GM18526 (cell line): ENCODE measurements around the gene VPS37C.

Experiments used
- POLR2A ChIP-seq: IDR thresholded peaks from 3 replicates; pipeline ENCODE4 v1.6.1; 2011; ENCODE audit not compliant: insufficient read length; ENCODE audit errors: extremely low read depth

Gene VPS37C

GRCh38 chr11:61128947-61129638 lies 32.1 kb downstream of the VPS37C start:
- TF ChIP-seq POLR2A: no peak

- no peak for TF ChIP-seq POLR2A
Measured at GRCh38 chr11:61127991-61128390, 33.2 kb downstream of the VPS37C start.

- no peak for TF ChIP-seq POLR2A
Measured at GRCh38 chr11:61126256-61126655, 35.0 kb downstream of the VPS37C start.

GRCh38 chr11:61125310-61125684 lies 35.9 kb downstream of the VPS37C start:
- TF ChIP-seq POLR2A: no peak

GRCh38 chr11:61124574-61125309 lies 36.5 kb downstream of the VPS37C start:
- TF ChIP-seq POLR2A: no peak

- TF ChIP-seq POLR2A: no peak
Measured at GRCh38 chr11:61123775-61124571, 37.3 kb downstream of the VPS37C start.

GRCh38 chr11:61122761-61123160 lies 38.5 kb downstream of the VPS37C start:
- no peak for TF ChIP-seq POLR2A

GRCh38 chr11:61121917-61122316 lies 39.3 kb downstream of the VPS37C start:
- TF ChIP-seq POLR2A: no peak

- TF ChIP-seq POLR2A: no peak
Measured at GRCh38 chr11:61121192-61121831, 39.9 kb downstream of the VPS37C start.

GRCh38 chr11:61120706-61121191 lies 40.5 kb downstream of the VPS37C start:
- TF ChIP-seq POLR2A: no peak

GRCh38 chr11:61120099-61120705 lies 41.0 kb downstream of the VPS37C start:
- TF ChIP-seq POLR2A: no peak

GRCh38 chr11:61119571-61119970 lies 41.7 kb downstream of the VPS37C start:
- TF ChIP-seq POLR2A: no peak

GRCh38 chr11:61119055-61119454 lies 42.2 kb downstream of the VPS37C start:
- TF ChIP-seq POLR2A: no peak

GRCh38 chr11:61118406-61118805 lies 42.8 kb downstream of the VPS37C start:
- no peak for TF ChIP-seq POLR2A

GRCh38 chr11:61118004-61118403 lies 43.2 kb downstream of the VPS37C start:
- TF ChIP-seq POLR2A: no peak
